Measurements from ENCODE around the gene APOA1.

Gene APOA1

GRCh38 chr11:116842909-116843308 is 5.5 kb upstream of the APOA1 start:
- no peak for DNase-seq (ENCODE audit: low read depth)
- no peak for TF ChIP-seq CTCF (IDR thresholded peaks at IDR 0.05; ENCODE audit: insufficient read depth, low read depth, low read length, missing control alignments)
- no peak overlapping the region for H3K4me3 ChIP-seq (ENCODE audit: low read length)

GRCh38 chr11:116842117-116842516 is 4.7 kb upstream of the APOA1 start:
- no peak overlapping the region for H3K4me3 ChIP-seq (ENCODE audit: low read length)
- TF ChIP-seq CTCF (IDR thresholded peaks at IDR 0.05; ENCODE audit: insufficient read depth, low read depth, low read length, missing control alignments): no peak
- DNase-seq (ENCODE audit: low read depth): no peak

GRCh38 chr11:116840746-116841296 is 3.4 kb upstream of the APOA1 start:
- H3K4me3 ChIP-seq (ENCODE audit: low read length): no peak overlapping the region
- no peak for DNase-seq (ENCODE audit: low read depth)

GRCh38 chr11:116840224-116840745 is 2.9 kb upstream of the APOA1 start:
- no peak for TF ChIP-seq CTCF (IDR thresholded peaks at IDR 0.05; ENCODE audit: insufficient read depth, low read depth, low read length, missing control alignments)
- no peak overlapping the region for H3K4me3 ChIP-seq (ENCODE audit: low read length)
- no peak for DNase-seq (ENCODE audit: low read depth)

More at GRCh38 chr11:116840746-116841296, 3.4 kb upstream of the APOA1 start:
- no peak for TF ChIP-seq CTCF (IDR thresholded peaks at IDR 0.05; ENCODE audit: insufficient read depth, low read depth, low read length, missing control alignments)

GRCh38 chr11:116838321-116839084 is 1.1 kb upstream of the APOA1 start:
- no peak for TF ChIP-seq CTCF (IDR thresholded peaks at IDR 0.05; ENCODE audit: insufficient read depth, low read depth, low read length, missing control alignments)
- H3K4me3 ChIP-seq (ENCODE audit: low read length): no peak overlapping the region
- no peak for DNase-seq (ENCODE audit: low read depth)

- H3K4me3 ChIP-seq (ENCODE audit: low read length): no peak overlapping the region
- DNase-seq (ENCODE audit: low read depth): no peak
- TF ChIP-seq CTCF (IDR thresholded peaks at IDR 0.05; ENCODE audit: insufficient read depth, low read depth, low read length, missing control alignments): no peak
Measured at GRCh38 chr11:116836632-116836991, 810 bp downstream of the APOA1 start.

Measured in epithelial cell of esophagus (primary cell).